GM10266 (cell line): ENCODE data around the gene POLDIP3.

Source experiments
- DNase-seq: peaks from one replicate; pipeline ENCODE4 v3.0.0; 2012; ENCODE audit errors: extremely low spot score
- TF ChIP-seq, protein P1 (sequence below): IDR thresholded peaks from 2 replicates; pipeline ENCODE4 v1.5.1; 2012; ENCODE audit warnings: mild to moderate bottlenecking, low read depth; ENCODE audit not compliant: control insufficient read depth, insufficient read depth; ENCODE audit errors: missing control alignments

Gene POLDIP3

DNA sequence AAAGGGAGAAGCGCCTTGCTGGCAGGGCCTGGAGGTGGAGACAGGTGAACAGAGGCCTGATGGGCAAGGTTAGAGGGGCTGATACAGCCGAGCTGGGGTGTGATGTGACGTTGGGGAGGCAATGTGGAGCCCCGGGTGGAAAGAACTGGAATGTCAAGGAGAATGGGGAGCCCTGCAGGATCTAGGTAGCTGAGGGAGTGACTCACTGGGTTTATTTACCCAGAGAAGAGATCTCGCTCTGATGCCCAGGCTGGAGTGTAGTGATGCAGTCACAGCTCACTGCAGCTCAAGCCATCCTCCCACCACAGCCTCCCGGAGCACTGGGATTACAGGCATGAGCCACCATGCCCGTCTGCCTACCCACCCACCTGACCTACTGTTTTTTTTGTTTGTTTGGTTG is 36.5 kb upstream of the POLDIP3 start:
- DNase-seq = no peak
- TF ChIP-seq, protein P1, sequence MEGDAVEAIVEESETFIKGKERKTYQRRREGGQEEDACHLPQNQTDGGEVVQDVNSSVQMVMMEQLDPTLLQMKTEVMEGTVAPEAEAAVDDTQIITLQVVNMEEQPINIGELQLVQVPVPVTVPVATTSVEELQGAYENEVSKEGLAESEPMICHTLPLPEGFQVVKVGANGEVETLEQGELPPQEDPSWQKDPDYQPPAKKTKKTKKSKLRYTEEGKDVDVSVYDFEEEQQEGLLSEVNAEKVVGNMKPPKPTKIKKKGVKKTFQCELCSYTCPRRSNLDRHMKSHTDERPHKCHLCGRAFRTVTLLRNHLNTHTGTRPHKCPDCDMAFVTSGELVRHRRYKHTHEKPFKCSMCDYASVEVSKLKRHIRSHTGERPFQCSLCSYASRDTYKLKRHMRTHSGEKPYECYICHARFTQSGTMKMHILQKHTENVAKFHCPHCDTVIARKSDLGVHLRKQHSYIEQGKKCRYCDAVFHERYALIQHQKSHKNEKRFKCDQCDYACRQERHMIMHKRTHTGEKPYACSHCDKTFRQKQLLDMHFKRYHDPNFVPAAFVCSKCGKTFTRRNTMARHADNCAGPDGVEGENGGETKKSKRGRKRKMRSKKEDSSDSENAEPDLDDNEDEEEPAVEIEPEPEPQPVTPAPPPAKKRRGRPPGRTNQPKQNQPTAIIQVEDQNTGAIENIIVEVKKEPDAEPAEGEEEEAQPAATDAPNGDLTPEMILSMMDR = no peak

DNA sequence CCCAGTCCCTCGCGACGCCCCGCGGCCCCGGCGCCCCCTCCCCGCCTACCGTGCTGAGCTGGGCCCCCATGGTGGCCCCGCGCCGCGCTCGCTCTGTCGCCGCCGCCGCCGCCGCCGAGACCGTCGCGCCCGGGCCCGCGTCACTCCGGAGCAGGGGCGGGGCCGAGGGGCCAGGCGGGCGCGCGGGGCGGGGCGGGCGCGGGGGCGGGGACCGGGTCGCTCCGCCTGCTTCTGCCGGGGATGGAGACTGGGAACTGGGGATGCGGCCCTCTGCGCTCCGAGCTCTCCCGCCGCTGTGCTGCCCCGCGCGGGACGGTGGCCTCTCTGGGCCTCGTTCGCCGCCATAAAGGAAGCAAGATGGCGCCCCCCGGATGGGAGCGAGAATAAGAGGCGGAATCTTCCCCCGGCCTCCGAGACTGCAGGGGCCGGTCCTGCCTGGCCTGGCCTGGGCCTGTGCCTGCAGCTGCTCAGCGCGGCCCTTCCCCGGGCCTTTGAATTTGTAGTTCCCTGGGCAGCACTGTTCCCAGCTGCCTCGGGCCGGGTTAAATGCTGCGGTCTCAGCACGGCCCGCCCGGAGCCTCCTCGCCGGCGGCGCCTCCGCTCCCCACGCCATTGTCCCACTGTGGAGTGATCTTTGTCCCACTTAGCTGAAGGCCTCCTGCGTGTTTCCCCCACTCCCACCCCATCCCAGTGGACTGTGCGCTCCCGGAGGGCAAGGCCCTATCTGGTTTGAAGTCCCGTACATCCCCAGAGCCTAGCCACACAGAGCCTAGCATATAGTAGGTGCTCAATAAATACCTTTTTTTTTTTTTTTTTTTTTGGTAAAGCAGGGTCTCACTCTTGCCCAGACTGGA is 34.8 kb upstream of the POLDIP3 start, which contains the start of gene CYB5R3:
Gene CYB5R3 (minus strand): TSS at position 147 of the 854 bp plus-strand sequence. CDS start 77 bp downstream, at position 70.
- DNase-seq = peak; percentile 98
- TF ChIP-seq, protein P1 = no peak

DNA sequence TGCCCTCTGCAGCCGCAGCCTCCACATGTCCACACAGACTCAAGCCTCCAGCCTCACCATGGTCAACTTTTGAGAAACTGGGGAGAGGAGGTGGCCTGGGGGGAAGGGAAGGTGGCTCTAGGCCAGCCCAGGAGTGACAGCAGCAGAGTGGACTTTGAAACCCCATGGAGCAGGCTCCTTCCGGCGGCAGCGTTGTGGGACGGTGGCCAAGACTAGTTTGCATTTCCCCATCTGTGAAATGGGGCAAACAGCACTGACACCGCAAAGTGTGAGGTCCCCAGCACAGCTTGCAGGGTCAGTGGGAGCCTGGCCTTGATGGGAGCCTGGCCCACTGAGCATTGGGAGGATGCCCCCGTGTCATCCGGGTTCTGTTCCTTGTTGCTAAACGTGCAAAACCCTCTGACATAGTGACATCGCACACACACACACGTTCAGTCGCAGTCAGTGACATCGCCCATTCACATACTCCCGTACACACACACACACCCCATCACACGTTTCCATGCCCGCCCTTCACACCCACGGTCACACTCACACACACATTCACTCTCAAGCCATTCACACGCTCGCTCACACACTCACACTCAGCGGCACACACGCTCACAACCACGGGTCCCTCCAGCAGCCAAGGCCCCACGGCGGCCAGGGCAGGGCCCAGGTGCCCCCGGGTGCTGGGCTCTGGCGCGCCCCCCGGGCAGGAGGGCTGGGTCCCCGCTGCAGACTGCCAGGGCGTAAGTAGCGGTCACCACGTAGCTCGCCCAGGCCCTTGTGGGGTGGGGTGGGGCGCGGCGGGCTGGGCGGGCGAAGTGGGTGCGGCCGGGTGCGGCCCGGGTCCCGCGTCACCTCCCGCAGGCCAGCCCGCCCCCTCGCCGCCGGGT is 33.9 kb upstream of the POLDIP3 start:
- TF ChIP-seq, protein P1 = no peak
- DNase-seq = peak; percentile 64

DNA sequence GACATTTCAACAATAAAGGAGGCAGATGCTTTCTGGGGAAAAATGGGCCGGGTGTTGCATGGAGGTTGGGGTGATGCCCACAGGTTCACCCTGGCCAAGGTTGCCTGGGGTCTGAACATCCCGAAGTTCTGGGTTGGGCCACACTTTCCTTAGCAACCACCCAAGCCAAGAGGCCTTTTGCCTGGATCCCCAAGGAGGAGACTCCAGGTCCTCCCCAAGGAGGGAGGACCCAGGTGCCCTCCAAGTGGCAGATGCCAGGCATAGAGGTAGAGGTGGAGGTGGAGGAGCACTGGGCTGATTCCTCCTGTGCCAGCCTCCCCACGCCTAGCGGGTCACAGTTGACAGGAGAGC is 33.3 kb upstream of the POLDIP3 start:
- TF ChIP-seq, protein P1 = no peak
- DNase-seq = no peak

DNA sequence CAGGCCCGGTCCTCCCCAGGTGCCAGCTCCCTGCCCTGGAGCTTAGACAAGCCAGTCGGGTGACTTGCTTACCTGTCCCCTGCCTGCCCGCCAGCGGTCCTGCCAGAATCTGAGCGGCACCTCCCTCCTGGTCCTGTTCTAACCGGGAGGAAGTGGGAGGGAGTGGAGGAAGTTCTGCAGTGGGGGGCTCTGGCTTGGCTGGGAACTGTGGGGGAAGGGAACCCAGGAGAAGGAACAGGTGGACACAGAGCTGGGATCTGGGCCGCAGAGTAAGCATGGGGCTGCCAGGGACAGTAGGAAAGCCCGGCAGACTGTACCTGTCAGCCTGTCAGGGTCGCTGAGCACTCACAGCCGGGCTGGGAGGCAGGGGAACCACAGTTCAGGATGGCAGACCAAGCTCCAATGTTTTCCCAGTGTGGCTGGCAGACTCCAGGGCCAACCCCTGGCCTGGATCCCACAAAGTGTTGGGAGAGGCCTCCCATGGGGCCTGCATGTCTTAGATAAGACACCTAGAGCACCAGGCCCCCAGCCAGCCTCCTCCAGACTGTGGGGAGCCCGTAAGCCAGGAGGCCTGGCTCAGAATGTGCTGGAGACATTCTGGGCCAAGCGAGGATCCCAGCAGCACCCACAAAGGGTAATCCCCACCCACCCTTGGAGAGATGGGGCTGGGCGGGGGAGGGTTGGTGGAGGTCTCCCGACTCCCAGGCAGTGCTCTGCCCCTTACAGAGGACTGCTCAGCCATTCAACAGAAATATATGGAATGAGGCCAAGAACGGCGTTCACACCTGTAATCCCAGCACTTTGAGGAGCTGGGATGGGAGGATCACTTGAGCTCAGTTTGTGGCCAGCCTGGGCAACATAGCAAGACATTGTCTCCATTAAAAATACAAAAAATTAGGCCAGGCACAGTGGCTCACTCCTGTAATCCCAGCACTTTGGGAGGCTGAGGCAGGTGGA is 32.2 kb upstream of the POLDIP3 start:
- TF ChIP-seq, protein P1 = no peak
- no peak for DNase-seq

- DNase-seq = no peak
- TF ChIP-seq, protein P1 = no peak
These were observed 31.4 kb upstream of the POLDIP3 start for GRCh38 chr22:42645938-42646568.
